Memory B cell (primary cell): Measurements from ENCODE around the gene SPATA31A6.
"Not testable (repeated sequence)": the region's sequence is repeated elsewhere in the genome, so short reads cannot be mapped to it uniquely, and the experiment has no call there.

Source experiments
- ATAC-seq: fragments of 150-1000 bp; cut with Tn5 transposase; 2 replicates; pipeline ENCODE4 v1.10.0; 2021; ENCODE audit warnings: low read depth, mild to moderate bottlenecking, moderate library complexity
- DNase-seq, 2 donors: peaks; one replicate each; pipeline ENCODE4 v3.0.0; 2022; ENCODE audit warnings: low spot score in 2 of 2
- H3K27ac Mint-ChIP-seq: one replicate; pipeline ENCODE4 v1.8.0; 2022; ENCODE audit warnings: mild to moderate bottlenecking, moderate library complexity, mixed read lengths
- H3K27me3 Mint-ChIP-seq: one replicate; pipeline ENCODE4 v1.8.0; 2022; ENCODE audit warnings: mixed read lengths
- H3K36me3 Mint-ChIP-seq: one replicate; pipeline ENCODE4 v1.8.0; 2022; ENCODE audit warnings: mild to moderate bottlenecking, mixed read lengths
- H3K4me1 Mint-ChIP-seq: one replicate; pipeline ENCODE4 v1.8.0; 2022; ENCODE audit warnings: mixed read lengths
- H3K4me3 Mint-ChIP-seq: one replicate; pipeline ENCODE4 v1.8.0; 2022; ENCODE audit warnings: mild to moderate bottlenecking, moderate library complexity, mixed read lengths
- H3K9me3 Mint-ChIP-seq: one replicate; pipeline ENCODE4 v1.8.0; 2022; ENCODE audit warnings: mixed read lengths

The SPATA31A6 gene

GRCh38 chr9:42183359-42183758 lies at the start of gene SPATA31A6:
TSS of gene SPATA31A6 (plus strand) at chr9:42183659. CDS start at chr9:42183688, 29 bp downstream.
- not testable (repeated sequence) for H3K27ac Mint-ChIP-seq, H3K27me3 Mint-ChIP-seq, H3K9me3 Mint-ChIP-seq, H3K36me3 Mint-ChIP-seq, ATAC-seq, DNase-seq, H3K4me1 Mint-ChIP-seq, H3K4me3 Mint-ChIP-seq

- not testable (repeated sequence) for H3K36me3 Mint-ChIP-seq, H3K4me1 Mint-ChIP-seq, ATAC-seq, H3K9me3 Mint-ChIP-seq, H3K4me3 Mint-ChIP-seq, H3K27me3 Mint-ChIP-seq, H3K27ac Mint-ChIP-seq, DNase-seq
These were observed 23.2 kb upstream of the SPATA31A6 start for GRCh38 chr9:42160299-42160698.

- not testable (repeated sequence) for ATAC-seq, H3K27ac Mint-ChIP-seq, H3K4me3 Mint-ChIP-seq, H3K36me3 Mint-ChIP-seq, H3K27me3 Mint-ChIP-seq, H3K4me1 Mint-ChIP-seq, DNase-seq, H3K9me3 Mint-ChIP-seq
These were observed 36.4 kb downstream of the SPATA31A6 start for GRCh38 chr9:42219861-42220260.

- H3K27ac Mint-ChIP-seq, DNase-seq, H3K9me3 Mint-ChIP-seq, ATAC-seq, H3K4me1 Mint-ChIP-seq, H3K4me3 Mint-ChIP-seq, H3K36me3 Mint-ChIP-seq, H3K27me3 Mint-ChIP-seq: not testable (repeated sequence)
These were observed 39.8 kb downstream of the SPATA31A6 start for GRCh38 chr9:42223230-42223629.

GRCh38 chr9:42233031-42233430 lies 49.6 kb downstream of the SPATA31A6 start:
- H3K4me1 Mint-ChIP-seq, ATAC-seq, H3K9me3 Mint-ChIP-seq, H3K36me3 Mint-ChIP-seq, DNase-seq, H3K27ac Mint-ChIP-seq, H3K27me3 Mint-ChIP-seq, H3K4me3 Mint-ChIP-seq: not testable (repeated sequence)

DNA sequence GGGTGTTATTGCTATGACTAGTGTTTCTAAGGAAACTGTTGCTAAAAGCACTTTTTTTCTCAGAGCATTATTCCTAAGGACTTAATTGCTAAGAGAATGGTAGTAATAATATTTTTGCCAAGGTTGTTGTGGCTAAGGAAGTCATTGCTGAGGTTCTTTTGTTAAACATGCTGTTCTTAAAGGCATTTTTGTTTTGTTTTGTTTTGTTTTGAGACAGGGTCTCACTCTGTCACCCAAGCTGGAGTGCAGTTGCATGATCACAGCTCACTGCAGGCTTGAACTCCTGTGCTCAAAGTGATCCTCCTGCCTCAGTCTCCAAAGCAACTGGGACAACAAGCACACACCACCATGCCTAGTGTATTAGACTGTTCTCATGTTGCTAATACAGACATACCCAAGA lies 51.2 kb downstream of the SPATA31A6 start:
- DNase-seq, H3K27me3 Mint-ChIP-seq, H3K36me3 Mint-ChIP-seq, H3K4me3 Mint-ChIP-seq, ATAC-seq, H3K27ac Mint-ChIP-seq, H3K9me3 Mint-ChIP-seq, H3K4me1 Mint-ChIP-seq: not testable (repeated sequence)

- H3K4me3 Mint-ChIP-seq, H3K4me1 Mint-ChIP-seq, H3K27ac Mint-ChIP-seq, H3K36me3 Mint-ChIP-seq, ATAC-seq, H3K27me3 Mint-ChIP-seq, DNase-seq, H3K9me3 Mint-ChIP-seq: not testable (repeated sequence)
These were observed 52.0 kb downstream of the SPATA31A6 start for GRCh38 chr9:42235352-42235991.

GRCh38 chr9:42236097-42236496 lies 52.6 kb downstream of the SPATA31A6 start:
- H3K4me1 Mint-ChIP-seq, H3K4me3 Mint-ChIP-seq, H3K27ac Mint-ChIP-seq, H3K27me3 Mint-ChIP-seq, H3K36me3 Mint-ChIP-seq, DNase-seq, H3K9me3 Mint-ChIP-seq: not testable (repeated sequence)
- ATAC-seq, result peak; percentile 41

DNA sequence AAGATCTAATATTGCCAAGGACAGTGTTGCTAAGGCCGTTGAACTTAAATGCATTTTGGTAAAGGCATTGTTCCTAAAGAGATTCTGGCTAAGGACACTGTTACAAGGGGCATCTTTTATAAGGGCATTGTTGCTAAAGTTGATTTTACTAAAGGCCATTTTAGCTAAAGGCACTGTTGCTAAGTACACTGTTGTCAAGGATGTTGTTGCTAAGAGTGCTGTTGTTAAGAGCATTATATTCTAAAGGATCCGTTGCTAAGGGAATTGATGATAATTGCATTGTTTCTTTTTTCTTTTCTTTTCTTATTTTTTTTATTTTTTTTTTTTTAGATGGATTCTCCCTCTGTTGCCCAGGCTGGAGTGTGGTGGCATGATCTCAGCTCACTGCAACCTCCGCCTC lies 53.9 kb downstream of the SPATA31A6 start:
- not testable (repeated sequence) for H3K36me3 Mint-ChIP-seq, H3K4me1 Mint-ChIP-seq, H3K27ac Mint-ChIP-seq, ATAC-seq, DNase-seq, H3K4me3 Mint-ChIP-seq, H3K9me3 Mint-ChIP-seq, H3K27me3 Mint-ChIP-seq

DNA sequence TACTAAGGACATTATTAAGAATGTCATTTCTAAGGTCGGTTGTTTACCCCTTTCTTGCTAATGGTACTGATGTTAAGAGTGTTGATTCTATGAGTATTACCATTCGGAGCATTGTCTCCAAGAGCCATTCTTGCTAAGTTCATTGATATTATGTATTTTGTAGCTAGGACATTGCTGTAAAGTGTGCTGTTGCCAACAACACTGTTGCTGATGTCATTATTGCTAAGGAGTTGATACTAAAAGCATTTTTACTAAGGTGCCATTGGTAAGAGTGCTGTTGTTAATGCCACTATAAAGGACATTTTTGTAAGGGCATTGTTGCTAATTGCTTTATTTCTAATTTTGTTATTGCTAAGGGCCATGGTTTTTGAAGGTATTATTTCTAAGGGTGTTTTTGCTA lies 55.4 kb downstream of the SPATA31A6 start:
- not testable (repeated sequence) for ATAC-seq

More for the DNA sequence above, 55.4 kb downstream of the SPATA31A6 start:
- not testable (repeated sequence) for H3K4me1 Mint-ChIP-seq, H3K36me3 Mint-ChIP-seq, H3K27ac Mint-ChIP-seq, DNase-seq, H3K27me3 Mint-ChIP-seq, H3K4me3 Mint-ChIP-seq, H3K9me3 Mint-ChIP-seq
